Activated CD4-positive, alpha-beta T cell treated with anti-CD3 and anti-CD28 coated beads for 4 hours (primary cell): ENCODE measurements around the gene MYO6.

Source experiments
- DNase-seq, 2 donors: peaks; one replicate each; pipeline ENCODE4 v3.0.0-alpha.2; 2020

The MYO6 gene

DNA sequence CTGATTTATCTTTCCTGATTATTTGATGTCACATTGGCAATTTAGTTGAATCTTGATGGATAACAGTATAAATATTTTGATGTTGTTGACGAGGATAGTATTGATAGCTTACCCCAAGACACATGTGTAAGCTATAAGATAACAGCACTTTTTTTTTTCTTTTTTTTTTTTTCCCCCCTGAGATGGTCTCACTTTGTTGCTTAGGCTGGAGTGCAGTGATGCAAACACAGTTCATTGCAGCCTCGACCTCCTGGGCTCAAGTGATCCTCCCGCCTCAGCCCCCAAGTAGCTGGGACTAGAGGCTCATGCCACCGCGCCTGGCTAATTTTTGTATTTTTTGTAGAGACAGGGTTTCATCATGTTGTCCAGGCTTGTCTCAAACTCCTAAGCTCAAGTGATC, 21.8 kb downstream of the MYO6 start:
- DNase-seq = no peak

DNA sequence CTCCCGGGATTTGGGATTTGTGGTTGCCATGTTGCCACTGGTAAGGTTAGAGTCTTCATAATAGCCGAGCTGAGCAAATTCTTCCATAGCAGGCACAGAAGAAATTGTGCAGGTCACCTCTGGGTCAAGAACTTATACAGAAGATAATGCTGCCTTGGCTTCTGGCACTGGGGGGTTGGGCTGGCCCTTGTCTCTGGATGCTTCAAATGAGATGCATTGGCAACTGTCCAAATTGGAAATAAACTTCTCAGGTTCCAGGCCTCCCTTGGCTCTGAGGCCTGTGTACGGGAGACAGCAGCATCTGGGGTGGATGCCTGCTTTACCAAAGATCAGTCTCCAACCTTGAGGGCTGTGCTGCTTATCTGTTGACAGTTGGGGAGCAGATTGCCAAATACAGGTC, 26.2 kb downstream of the MYO6 start:
- no peak for DNase-seq

DNA sequence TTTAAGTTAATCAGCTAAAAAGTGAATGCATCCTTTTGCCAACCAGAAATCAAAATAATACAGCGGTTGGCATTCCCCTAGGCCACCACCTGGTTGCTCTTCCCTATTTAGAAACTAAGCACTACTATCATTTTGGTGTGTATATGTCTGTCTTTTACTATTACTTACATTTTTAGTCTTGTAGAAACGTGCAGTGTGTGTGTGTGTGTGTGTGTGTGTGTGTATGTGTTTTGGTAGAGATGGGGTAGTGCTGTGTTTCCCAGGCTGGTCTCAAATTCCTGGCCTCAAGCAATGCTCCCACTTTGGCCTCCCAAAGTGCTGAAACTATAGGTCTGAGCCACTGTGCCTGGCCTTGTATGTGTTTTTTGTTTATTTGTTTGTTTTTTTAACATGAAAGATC, 27.4 kb downstream of the MYO6 start:
- DNase-seq = no peak

DNA sequence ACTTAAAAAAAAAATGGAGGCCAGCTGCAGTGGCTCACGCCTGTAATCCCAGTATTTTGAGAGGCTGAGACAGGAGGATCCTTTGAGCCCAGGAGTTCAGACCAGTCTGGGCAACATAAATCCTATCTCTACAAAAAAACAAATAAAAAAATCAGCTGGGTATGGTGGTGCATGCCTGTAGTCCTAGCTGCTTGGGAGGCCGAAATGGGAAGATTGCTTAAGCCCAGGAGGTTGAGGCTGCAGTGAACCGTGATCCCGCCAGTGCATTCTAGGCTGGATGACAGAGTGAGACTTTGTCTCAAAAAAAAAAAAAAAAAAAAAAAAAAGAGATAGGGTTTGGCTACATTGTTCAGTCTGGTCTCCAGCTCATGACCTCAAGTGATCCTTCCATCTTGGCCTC, 29.7 kb downstream of the MYO6 start:
- no peak for DNase-seq

DNA sequence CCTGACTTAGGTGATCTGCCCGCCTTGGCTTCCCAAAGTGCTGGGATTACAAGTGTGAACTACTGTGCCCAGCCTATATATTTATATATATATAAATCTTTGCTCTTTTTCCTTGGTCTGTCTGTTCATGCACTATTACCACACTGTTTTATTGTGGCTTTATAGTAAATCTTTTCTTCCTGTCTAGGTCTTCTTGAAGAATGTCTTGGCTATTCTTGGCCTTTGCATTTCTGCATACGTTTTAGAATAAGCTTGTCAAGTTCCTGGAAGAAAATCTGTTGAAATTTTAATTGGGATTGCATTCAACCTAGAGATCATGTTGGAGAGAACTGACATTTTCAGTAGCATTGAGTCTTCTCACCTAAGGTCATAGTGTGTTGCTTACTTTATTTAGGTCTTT, 37.1 kb downstream of the MYO6 start:
- no peak for DNase-seq

- no peak for DNase-seq
Observed at GRCh38 chr6:75788894-75789293, 39.9 kb downstream of the MYO6 start.

DNA sequence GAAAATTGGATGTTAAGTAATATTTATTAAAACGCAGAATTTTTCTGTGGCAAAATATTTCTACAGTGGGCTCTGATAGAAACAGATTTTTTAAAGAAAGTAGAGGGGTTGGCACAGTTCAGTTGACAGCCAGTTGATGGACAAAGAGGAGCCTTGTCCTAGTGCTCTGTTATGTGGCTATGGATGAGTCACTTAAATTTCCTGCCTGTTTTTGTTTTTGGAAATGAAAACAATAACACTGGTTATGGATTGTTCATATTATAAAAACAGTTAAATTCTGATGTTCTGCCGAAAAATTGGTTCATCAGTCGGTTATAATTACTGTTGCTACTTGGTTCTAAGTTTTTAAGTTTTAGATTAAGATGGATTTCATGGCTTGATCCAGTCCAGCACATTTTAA, 42.8 kb downstream of the MYO6 start:
- DNase-seq = no peak

DNA sequence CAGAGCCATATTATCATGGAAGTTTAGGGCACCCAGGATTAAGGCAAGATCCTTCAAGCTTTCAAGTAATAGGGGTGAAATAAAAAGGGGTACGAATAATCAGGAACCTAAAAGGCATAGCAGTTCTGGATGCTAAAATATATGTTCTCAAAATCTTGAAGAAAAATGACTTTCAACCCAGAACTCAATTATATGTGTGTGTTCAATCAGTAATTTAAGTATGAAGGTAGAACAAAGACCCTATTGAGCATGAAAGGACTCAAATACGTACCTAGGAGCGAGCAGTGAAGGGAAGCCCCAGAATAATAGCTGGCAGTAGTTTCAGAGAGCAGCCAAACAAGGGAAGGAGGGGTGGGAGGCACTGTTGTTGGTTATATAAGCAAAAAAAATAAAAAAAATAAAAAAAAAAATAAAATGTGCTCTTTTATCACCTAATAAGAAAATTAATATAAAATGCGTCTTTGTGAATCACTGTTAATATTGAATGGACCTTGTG, 45.4 kb downstream of the MYO6 start:
- DNase-seq = no peak

DNA sequence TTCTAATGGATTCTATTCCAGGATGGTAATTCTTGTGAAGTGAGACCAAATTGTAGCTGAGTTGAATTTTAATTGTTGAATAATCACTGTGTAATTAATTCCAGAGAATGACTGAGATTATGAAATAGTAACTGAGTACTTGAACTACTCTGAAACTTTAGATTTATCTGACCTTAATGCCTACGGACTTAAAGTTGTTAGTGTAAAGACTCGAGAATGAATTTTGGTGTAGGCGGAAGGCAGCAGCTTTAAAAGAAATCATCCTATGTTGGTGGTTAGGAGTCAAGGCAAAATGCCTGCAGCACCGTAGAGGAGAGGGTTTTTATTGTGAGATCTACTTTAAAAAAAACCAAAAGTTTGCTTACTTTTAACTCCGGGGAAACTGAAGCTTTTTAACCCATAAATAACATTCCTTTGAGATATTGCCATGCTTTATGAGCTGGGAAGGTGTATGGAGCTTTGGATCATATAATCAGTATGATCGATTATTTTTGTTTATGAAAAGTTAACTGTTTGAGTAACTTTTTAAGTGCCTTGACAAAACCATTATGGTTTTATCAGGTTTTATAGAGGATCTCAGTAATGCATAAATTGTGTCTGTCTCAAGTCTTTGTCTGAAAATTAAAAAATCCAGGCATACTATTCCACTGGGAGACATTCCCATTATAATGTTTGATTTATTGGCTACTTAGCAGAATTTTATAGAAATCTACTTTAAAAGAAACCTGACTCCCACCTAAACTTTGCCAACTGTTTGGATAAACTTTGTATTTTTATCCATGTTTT, 46.1 kb downstream of the MYO6 start:
- DNase-seq = no peak

DNA sequence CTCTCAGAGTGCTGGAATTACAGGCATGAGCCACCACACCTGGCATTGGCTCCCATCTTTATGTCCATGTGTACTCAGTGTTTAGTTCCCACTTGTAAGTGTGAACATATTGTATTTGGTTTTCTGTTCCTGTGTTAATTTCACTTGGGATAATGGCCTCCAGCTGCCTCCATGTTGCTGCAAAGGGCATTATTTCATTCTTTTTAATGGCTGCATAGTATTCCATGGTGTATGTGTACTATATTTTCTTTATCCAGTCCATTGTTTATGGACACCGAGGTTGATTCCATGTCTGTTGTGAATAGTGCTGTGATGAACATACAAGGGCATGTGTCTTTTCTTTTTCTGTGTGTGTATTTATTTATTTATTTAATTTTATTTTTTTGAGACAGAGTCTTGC, 47.7 kb downstream of the MYO6 start:
- no peak for DNase-seq

DNA sequence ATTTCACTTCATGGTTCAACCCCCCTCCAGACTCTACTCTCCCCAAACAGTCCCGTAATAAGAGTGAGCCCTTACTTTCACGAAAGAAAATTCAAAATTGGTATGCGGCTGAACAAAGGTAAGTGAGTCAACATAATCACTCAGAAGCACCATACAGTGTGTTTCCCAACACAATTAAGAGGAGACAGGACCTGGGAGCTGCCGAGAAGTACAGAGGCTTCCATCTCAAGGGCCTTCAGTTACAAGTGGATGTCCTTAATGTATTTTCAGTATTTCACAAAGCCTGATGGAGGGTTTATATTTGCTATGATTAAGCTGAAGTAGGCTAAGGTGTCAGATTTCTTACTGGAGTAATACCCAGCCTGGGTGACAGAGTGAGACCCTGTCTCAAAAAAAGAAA, 51.1 kb downstream of the MYO6 start:
- DNase-seq = no peak

DNA sequence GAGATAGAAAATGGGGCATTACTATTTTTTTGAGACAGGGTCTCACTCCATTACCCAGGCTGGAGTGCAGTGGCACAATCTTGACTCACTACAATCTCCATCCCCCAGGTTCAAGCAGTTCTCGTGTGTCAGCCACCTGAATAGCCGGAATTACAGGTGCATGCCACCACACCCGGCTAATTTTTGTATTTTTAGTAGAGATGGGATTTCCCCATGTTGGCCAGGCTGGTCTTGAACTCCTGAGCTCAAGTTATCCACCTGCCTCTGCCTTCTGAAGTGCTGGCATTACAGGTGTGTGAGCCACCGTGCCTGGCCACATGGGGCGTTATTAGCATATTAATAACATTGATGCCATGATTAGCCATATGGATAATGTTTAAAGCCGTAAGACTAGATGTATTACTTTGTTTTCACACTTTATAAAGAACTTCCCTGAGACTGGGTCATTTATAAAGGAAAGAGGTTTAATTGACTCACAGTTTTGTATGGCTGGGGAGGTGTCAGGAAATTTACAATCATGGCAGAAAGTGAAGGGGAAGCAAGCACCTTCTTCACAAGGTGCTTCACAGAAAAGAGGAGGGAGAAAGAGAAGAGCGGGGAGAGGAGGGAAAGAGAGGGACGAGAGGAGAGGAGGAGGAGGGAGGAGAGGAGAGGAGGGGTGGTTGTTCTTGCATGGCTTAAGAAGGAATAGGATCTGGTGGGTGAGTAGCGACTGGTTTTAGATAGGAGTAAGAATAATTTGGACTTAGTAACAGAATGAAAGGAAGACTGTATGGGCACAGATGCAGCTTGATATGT, 51.9 kb downstream of the MYO6 start:
- DNase-seq = no peak

- no peak for DNase-seq
Observed at GRCh38 chr6:75802366-75802765, 53.3 kb downstream of the MYO6 start.

DNA sequence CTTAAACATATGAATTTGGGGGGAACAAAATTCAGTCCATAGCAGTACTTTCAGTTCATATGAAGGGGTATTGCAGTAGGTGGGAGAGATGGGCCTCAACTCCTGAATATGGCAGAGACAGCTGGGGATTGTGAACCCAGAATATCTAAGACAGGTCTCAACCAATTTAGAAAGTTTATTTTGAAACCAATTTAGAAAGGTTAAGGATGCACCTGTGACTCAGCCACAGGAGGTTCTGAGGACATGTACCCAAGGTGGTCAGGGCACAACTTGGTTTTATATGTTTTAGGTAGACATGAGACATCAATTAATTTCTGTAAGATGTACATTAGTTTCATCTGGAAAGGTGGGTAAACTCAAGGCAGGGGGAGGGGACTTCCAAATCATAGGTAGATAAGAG, 59.5 kb downstream of the MYO6 start:
- no peak for DNase-seq

GRCh38 chr6:75812560-75812959, 63.5 kb downstream of the MYO6 start:
- DNase-seq = no peak

GRCh38 chr6:75813476-75814250, 64.6 kb downstream of the MYO6 start:
- no peak for DNase-seq

DNA sequence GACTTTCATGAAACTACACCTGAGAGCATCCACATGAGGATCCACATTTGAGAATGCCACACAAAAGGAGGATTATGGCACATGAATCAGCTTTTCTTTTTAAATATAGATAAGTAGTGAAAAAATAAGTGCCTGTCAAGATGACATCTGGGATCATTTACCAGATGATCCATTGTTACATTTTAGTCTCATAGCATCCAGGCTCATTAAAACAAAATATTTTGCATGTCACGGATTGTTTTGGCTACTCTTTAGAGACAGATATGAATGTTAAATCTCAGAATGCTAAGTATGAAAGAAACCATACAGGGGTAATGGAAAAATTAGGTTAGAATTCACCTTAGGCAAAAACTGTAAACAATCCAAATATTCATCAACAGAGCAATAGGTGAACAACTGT, 66.7 kb downstream of the MYO6 start:
- DNase-seq = no peak

GRCh38 chr6:75818098-75818855, 69.2 kb downstream of the MYO6 start:
- DNase-seq = no peak

GRCh38 chr6:75819776-75820487, 70.9 kb downstream of the MYO6 start:
- DNase-seq = no peak

- no peak for DNase-seq
Observed at GRCh38 chr6:75824160-75824559, 75.1 kb downstream of the MYO6 start.

DNA sequence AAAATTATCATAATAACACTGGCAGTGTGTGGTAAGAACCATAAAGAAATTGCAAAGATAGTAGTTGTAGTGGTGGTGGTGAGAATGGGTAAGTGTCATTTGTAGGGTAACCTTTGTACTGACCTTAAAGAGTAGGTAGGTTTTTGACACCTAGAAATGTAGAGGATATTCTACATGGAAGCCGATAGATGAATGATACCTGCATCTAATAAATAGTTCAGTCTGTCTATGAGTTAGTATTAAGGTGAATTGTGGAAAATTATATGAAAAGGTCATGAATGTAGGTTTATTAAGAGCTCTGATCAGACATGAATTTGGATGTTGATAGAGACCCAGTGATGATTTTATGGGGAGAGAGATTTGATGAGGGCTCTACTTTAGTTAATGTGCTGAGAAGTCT, 78.1 kb downstream of the MYO6 start:
- DNase-seq = no peak
